ENCODE results near the gene UBXN6.

The UBXN6 gene

GRCh38 chr19:4455719-4456475 is 1.7 kb downstream of the UBXN6 start:
- no peak for DNase-seq (ENCODE audit: low spot score)

- no peak for DNase-seq (ENCODE audit: low spot score)
Measured at GRCh38 chr19:4454747-4455718, 2.6 kb downstream of the UBXN6 start.

GRCh38 chr19:4453232-4454179 is 4.1 kb downstream of the UBXN6 start:
- no peak for DNase-seq (ENCODE audit: low spot score)

GRCh38 chr19:4452230-4452990 is 5.2 kb downstream of the UBXN6 start:
- no peak for DNase-seq (ENCODE audit: low spot score)

GRCh38 chr19:4449639-4450028 is 8.0 kb downstream of the UBXN6 start:
- no peak for DNase-seq (ENCODE audit: low spot score)

GRCh38 chr19:4449022-4449638 is 8.5 kb downstream of the UBXN6 start:
- DNase-seq (ENCODE audit: low spot score), result no peak

GRCh38 chr19:4448147-4448985 is 9.2 kb downstream of the UBXN6 start:
- no peak for DNase-seq (ENCODE audit: low spot score)

GRCh38 chr19:4447327-4448146 is 10.1 kb downstream of the UBXN6 start:
- DNase-seq (ENCODE audit: low spot score), result no peak

GRCh38 chr19:4446704-4447200 is 10.8 kb downstream of the UBXN6 start:
- DNase-seq (ENCODE audit: low spot score), result no peak

GRCh38 chr19:4445963-4446703 is 11.5 kb downstream of the UBXN6 start:
- no peak for DNase-seq (ENCODE audit: low spot score)

- DNase-seq (ENCODE audit: low spot score), result no peak
Measured at GRCh38 chr19:4444765-4445741, 12.5 kb downstream of the UBXN6 start.

GRCh38 chr19:4443966-4444764 is 13.4 kb downstream of the UBXN6 start:
- DNase-seq (ENCODE audit: low spot score), result no peak

- DNase-seq (ENCODE audit: low spot score), result no peak
Measured at GRCh38 chr19:4443188-4443587, 14.4 kb downstream of the UBXN6 start.

GRCh38 chr19:4442819-4443146 is 14.8 kb downstream of the UBXN6 start:
- no peak for DNase-seq (ENCODE audit: low spot score)

- DNase-seq (ENCODE audit: low spot score), result no peak
Measured at GRCh38 chr19:4441994-4442818, 15.4 kb downstream of the UBXN6 start.
